ENCODE data around the gene KRTAP9-4.
"Not testable (repeated sequence)": the region's sequence is repeated elsewhere in the genome, so short reads cannot be mapped to it uniquely, and the experiment has no call there.

The KRTAP9-4 gene, protein sequence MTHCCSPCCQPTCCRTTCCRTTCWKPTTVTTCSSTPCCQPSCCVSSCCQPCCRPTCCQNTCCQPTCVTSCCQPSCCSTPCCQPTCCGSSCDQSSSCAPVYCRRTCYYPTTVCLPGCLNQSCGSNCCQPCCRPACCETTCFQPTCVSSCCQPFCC

DNA sequence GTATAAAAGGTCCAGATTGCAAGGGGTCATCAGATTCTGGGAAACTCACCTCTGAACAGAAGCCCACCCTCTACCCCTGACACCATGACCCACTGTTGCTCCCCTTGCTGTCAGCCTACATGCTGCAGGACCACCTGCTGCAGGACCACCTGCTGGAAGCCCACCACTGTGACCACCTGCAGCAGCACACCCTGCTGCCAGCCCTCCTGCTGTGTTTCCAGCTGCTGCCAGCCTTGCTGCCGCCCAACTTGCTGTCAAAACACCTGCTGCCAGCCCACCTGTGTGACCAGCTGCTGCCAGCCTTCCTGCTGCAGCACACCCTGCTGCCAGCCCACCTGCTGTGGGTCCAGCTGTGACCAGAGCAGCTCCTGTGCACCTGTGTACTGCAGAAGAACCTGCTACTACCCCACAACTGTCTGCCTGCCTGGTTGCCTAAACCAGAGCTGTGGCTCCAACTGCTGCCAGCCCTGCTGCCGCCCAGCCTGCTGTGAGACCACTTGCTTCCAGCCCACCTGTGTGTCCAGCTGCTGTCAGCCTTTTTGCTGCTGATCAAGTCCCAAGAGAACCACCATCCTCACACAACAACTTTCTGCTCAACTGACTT is at the start of gene KRTAP9-4:
TSS of gene KRTAP9-4 (plus strand) at position 51 of the 604 bp plus-strand sequence. CDS start at position 85, 34 bp downstream.
- not testable (repeated sequence) for DNase-seq

DNA sequence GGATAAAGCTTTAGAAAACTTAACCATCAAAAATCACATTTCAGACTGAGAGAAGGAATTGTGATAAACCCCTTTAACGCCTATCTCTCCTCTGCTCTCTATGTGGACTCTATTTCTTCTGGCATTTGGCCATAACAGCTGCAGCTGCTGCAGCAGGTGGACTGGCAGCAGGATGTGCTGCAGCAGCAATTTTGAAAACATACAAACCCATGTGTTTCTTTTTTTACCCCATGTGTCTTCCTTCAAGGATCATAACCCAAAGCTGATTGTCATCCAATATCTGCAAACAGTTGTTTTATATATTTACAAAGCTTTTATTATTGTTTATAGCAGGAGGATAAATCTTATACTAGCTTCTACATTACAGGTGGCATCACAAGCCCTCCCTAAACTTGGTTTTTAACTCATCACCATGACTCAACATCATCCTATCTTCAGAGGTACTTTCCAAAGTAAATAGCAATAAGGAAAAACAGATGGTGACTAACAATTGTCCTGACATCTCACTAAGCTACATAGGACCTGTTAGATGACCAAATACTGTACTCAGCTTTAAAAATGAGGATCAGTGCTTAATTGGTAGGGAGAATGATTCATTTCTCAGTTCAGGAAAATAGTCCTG is 37.5 kb upstream of the KRTAP9-4 start:
- no peak for DNase-seq

DNA sequence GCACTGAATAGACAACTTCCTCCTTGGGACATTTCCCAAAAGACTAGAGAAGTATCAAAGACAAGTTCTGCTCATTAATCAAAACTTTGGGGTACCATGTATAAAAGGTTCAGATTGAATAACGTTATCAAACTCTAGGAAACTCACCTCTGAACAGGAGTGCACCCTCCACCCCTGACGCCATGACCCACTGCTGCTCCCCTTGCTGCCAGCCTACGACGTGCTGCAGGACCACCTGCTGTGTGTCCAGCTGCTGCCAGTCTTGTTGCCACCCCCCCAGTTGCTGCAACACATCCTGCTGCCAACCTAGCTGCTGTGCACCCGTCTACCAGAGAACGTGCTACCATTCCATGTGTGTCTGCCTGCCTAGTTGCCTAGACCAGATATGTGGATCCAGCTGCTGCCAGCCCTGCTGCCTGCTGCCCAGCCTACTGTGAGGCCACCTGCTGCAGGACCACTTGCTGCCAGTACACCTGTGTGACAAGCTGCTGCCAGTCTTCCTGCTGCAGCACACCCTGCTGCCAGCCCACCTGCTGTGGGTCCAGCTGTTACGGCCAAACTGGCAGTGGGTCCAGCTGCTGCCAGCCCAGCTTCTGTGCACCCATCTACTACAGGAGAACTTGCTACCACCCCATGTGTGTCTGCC is 36.8 kb upstream of the KRTAP9-4 start:
- DNase-seq: peak; percentile 1

DNA sequence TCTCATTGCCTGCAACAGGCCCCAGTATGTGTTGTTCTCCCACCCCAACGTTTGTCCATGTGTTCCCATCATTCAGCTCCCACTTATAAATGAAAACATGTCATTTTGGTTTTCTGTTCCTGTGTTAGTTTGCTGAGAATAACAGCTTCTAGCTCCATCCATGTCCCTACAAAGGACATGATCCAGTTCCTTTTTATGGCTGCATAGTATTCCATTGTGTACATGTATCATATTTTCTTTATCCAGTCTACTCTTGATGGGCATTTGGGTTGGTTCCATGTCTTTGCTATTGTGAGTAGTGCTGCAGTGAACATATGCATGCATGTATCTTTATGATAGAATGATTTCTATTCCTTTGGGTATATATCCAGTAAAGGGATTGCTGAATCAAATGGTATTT is 33.8 kb upstream of the KRTAP9-4 start:
- DNase-seq: no peak

DNA sequence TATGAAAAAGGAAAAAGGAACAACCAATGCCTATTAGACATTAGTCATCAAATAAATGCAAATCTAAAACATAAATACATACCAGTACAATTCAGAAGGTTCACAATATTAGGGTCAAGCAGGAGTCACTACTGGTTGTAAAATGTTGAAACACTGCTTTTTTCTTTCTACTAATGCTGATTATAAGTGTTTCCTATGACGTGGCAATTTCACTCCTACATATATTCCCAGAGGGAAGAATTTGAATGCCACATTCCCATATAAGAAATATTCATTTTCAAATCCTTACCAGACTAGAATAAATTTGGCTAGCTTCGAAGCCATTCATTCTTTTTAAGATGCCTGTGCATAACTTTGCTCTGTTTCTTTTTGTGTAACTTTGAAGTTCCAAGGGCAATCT is 25.7 kb upstream of the KRTAP9-4 start:
- no peak for DNase-seq

DNA sequence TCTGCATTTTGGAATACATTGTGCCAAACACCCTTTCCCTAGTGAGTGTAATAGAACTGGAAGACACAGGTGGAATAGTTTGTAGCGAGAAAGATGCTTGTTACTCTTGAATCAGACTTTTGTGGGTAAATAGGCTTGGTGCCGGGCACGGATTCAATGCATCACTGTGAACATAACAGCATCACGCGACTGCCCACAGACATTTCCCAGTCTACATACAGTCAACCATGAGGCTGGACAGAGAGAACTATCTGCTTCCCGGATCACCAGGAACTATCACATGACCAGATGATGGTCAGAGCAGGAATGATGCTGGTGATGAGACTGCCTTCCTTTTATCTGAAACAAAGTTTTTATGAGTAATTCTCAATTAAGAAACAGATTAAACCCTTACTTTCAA is 23.4 kb upstream of the KRTAP9-4 start:
- DNase-seq: no peak

DNA sequence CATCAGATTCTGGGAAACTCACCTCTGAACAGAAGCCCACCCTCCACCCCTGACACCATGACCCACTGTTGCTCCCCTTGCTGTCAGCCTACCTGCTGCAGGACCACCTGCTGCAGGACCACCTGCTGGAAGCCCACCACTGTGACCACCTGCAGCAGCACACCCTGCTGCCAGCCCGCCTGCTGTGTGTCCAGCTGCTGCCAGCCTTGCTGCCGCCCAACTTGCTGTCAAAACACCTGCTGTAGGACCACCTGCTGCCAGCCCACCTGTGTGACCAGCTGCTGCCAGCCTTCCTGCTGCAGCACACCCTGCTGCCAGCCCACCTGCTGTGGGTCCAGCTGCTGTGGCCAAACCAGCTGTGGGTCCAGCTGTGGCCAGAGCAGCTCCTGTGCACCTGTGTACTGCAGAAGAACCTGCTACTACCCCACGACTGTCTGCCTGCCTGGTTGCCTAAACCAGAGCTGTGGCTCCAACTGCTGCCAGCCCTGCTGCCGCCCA is 22.8 kb upstream of the KRTAP9-4 start, which contains the start of gene KRTAP9-2:
TSS of gene KRTAP9-2 (plus strand) at position 51 of the 498 bp plus-strand sequence. CDS start at position 58, 7 bp downstream.
- not testable (repeated sequence) for DNase-seq

DNA sequence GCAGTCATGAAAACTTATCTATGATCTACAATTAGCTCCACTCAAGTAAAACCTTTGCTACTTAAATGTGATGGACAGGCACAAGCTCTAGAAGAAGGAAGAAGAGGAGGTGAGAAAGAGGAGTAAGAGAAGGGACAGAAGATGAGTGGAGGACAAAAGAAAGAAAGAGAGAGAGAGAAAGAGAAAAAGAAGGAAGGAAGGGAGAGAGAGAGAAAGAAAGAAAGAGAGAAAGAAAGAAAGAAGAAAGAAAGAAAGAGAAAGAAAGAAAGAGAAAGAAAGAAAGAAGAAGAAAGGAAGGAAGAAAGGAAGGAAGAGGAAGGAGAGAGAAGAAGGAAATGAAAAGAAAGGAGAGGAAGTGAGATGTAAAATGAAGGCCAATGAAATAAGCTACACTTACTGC is 19.4 kb upstream of the KRTAP9-4 start:
- no peak for DNase-seq

DNA sequence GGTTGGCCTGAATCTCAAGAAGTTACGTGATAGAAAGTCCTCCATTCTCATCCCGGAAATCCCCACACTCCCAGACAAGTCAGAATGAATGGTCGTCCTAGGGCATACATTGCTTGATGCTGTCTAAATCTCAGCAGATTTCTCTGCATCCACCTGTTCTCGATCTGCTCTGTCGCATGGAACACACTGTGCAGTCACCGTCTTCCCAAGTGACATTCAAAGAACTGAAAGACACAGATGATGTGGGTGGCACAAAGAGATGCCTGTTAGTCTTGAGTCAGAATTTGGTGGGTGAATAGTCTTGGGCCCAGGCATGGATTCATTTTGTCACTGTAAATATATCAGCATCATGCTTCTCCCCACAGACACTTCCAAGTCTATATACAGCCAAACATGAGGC is 17.8 kb upstream of the KRTAP9-4 start:
- no peak for DNase-seq

DNA sequence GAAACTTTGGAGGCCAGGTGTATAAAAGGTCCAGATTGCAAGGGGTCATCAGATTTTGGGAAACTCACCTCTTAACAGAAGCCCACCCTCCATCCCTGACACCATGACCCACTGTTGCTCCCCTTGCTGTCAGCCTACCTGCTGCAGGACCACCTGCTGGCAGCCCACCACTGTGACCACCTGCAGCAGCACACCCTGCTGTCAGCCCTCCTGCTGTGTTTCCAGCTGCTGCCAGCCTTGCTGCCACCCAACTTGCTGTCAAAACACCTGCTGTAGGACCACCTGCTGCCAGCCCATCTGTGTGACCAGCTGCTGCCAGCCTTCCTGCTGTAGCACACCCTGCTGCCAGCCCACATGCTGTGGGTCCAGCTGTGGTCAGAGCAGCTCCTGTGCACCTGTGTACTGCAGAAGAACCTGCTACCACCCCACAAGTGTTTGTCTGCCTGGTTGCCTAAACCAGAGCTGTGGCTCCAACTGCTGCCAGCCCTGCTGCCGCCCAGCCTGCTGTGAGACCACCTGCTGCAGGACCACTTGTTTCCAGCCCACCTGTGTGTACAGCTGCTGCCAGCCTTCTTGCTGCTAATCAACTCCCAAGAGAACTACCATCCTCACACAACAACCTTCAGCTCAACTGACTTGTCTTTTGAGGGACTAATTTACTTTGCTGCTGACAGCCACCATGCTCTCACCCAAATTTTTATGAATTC is 16.9 kb upstream of the KRTAP9-4 start, which contains the start of gene KRTAP9-3:
TSS of gene KRTAP9-3 (plus strand) at position 51 of the 707 bp plus-strand sequence. CDS start at position 104, 53 bp downstream.
- DNase-seq: not testable (repeated sequence)

DNA sequence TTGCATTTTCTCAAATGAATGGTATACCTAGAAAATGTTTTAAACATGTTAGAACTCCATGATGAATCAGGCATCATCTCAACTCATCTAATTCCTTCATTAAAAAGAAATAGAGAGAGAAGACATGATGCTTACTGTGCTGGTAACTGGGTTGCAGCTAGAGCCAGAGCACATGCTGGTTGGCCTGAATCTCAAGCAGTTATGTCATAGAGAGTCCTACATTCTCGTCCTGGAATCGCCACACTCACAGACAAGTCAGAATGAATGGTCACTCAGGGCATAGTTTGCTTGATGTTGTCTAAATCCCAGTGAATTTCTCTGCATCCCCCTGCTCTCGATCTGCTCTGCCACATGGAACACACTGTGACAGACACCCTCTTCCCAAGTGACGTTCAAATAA is 12.4 kb upstream of the KRTAP9-4 start:
- not testable (repeated sequence) for DNase-seq

DNA sequence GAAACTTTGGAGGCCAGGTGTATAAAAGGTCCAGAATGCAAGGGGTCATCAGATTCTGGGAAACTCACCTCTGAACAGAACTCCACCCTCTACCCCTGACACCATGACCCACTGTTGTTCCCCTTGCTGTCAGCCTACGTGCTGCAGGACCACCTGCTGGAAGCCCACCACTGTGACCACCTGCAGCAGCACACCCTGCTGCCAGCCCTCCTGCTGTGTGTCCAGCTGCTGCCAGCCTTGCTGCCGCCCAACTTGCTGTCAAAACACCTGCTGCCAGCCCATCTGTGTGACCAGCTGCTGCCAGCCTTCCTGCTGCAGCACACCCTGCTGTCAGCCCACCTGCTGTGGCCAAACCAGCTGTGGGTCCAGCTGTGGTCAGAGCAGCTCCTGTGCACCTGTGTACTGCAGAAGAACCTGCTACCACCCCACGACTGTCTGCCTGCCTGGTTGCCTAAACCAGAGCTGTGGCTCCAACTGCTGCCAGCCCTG is 11.5 kb upstream of the KRTAP9-4 start, which contains the start of gene KRTAP9-8:
TSS of gene KRTAP9-8 (plus strand) at position 51 of the 489 bp plus-strand sequence. CDS start at position 104, 53 bp downstream.
- DNase-seq: not testable (repeated sequence)

DNA sequence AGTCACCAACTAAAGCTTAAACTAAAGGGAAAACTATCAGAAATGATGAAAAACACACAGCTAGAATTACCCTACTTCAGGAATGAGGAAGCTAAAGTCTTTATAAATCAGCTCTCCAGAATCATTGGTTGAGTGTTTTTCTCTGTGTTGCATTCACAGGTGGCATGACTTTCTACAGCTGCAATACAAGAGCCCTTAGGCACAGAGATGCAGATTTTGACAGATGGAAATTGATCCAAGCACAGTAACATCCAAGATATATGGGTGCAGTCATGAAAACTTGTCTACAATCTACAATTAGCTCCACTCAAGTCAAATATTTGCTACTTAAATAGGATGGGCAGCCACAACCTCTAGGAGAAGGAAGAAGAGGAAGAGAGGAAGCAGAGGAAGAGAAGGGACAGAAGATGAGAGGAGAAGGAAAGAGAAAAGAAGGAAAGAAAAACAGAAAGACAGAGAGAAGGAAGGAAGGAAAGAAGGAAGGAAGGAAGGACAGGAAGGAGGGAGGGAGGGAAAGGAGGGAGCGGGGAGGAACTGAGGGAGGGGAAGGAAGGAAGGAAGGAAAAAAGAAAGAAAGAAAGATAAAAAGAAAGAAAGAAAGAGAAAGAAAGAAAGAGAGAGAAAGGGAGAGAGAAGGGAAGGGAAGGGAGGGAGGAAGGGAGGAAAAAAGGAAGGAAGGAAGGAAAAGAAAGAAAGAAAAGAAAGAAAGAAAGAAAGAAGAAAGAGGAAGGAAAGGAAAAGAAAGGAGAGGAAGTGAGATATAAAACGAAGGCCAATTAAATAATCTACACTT is 2.3 kb upstream of the KRTAP9-4 start:
- DNase-seq: not testable (repeated sequence)

DNA sequence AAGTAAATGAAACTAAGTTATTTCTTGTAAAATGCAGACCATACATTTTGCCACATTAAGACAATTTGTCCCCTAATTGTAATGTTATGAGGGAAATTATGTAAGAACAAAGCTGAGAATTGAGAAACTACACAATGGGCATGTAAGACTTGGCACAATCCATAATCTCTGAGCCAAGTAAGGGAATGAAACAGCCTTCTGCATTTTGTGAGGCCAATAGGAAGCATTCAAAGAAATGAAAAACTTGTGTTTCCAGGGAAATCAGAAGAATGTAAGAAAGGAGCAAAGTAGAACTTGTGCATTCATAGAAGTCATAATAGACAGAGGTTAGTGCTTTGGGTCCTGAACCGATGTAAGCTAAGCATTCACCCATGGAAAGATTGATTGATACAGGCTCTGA is 1.8 kb downstream of the KRTAP9-4 start:
- no peak for DNase-seq

DNA sequence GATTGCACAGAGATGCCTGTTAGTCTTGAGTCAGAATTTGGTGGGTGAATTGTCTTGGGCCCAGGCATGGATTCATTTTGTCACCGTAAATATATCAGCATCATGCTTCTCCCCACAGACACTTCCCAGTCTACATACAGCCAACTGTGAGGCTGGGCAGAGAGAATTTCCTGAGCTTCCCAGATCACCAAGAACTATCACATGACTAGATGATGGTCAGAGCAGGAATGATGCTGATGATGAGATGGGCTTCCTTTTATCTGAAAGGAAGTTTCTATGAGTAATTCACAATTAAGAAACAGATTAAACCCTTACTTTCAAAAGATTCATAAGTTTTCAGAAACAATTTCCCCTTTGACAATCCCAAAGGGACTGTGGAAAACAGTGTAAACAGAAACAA is 5.4 kb downstream of the KRTAP9-4 start:
- no peak for DNase-seq

DNA sequence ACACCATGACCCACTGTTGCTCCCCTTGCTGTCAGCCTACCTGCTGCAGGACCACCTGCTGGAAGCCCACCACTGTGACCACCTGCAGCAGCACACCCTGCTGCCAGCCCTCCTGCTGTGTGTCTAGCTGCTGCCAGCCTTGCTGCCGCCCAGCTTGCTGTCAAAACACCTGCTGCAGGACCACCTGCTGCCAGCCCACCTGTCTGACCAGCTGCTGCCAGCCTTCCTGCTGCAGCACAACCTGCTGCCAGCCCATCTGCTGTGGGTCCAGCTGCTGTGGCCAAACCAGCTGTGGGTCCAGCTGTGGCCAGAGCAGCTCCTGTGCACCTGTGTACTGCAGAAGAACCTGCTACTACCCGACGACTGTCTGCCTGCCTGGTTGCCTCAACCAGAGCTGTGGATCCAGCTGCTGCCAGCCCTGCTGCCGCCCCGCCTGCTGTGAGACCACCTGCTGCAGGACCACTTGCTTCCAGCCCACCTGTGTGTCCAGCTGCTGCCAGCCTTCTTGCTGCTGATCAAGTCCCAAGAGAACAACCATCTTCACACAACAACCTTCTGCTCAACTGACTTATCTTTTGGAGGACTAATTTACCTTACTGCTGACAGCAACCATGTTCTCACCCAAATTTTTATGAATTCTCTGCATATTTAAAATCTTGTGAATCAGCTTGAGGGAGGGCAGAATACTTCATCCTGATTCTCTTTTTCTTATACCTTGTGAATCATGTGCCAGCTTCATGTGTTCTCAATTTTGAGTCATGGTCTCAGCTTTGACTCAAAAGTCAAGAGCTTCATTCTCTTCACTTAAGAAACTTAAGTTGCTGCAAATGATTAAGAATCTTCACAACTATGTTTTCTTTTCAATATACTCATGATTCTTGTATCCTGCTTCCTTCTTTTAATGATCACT is 6.1 kb downstream of the KRTAP9-4 start, which contains the start of gene KRTAP9-9:
TSS of gene KRTAP9-9 (plus strand) at position 4 of the 910 bp plus-strand sequence.
- DNase-seq: not testable (repeated sequence)

DNA sequence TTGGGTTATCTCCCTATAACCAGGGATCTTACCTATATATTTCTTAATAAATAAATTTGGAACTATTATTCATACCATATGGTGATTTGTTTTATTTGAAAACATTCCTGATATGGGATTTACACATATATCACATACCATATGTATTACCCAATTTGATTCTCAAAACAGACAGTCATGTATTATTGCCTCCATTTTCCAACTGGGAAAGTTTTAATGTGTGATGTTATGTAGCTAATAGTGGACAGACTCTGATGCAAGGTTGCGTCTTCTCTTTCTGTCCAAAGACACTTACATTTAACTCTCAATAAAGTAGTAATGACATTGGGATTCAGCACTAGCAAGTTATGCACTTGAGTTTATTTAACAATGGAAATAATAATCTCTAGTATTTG is 6.8 kb downstream of the KRTAP9-4 start:
- DNase-seq: no peak

DNA sequence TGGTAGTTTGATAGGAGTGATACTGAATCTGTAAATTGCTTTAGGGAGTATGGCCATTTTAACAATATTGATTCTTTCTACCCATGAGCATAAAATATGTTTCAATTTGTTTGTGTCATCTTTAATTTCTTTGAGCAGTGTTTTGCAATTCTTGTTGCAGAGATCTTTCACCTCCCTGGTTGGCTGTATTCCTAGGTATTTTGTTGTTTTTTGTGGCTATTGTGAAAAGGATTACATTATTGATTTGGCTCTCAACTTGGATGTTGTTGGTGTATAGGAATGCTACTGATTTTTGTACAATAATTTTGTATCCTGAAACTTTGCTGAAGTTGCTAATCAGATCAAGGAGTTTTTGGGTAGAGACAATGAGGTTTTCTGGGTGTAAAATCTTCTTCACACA is 8.9 kb downstream of the KRTAP9-4 start:
- DNase-seq: no peak

DNA sequence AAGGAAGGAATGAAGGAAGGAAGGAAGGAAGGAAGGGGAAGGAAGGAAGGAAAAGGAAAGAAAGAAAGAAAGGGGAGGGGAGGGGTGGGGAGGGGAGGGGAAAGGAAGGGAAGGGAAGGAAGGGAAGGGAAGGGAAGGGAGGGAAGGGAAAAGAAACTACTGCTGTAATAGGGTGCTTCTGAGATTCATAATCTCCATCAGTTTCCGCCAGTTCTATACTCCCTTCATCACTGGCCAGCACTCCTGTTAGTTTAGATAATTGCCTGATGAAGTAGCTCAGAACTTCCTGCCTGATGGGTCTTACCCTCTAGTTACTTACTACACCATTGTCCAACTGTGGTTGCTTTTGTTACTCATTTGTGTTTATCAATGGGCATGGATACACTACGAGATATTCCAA is 13.7 kb downstream of the KRTAP9-4 start:
- no peak for DNase-seq

DNA sequence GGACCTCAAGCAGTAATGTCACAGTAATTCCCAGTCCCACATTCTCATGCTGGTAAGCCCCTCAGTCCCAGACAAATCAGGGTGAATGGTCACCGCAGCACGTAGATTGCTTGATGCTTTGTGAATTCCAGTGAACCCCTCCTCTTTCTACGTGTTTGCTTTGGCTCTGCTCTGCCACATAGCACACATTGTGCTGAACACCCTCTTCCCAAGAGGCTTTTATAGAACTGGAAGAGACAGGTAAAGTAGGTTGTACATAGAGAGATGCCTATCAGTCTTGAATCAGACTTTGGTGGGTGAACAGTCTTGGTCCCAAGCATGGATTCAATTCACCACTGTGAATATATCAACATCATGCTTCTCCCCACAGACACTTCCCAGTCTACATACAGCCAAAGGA is 15.1 kb downstream of the KRTAP9-4 start:
- no peak for DNase-seq

Data from NCI-H1417 treated with DMSO at 0.1 percent for 48 hours (cell line).